ENCODE data around the gene CA10. TPM values are rescaled to one million over a fixed set of nuclear protein-coding genes. Genes with fewer than 3 reads are reported as not detected.

Gene CA10
- polyA plus RNA-seq, 1 donor (not counting 4 experiments of a cell fraction or from before 2014, with no cell fraction given): 2.9 TPM

DNA sequence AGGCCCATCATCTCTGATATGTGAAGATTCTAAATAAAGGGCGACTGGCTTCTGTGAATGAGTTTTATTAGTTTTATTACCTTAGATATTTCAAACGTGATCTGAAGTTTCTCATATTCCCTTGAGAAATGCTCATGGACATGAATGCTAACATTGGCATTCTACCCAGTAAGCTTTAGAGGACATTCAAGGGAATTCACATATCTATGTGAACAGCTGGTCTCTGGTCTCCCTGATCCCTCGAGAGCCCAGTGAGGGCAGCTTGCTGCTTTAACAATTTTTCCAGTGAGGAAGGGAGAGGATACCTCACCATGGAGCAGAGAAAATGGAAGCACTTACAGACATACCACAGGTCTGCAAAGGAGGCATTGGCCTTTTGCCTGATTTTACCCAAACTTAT, 312.7 kb downstream of the CA10 start:
- no peak for FAIRE-seq
- dilution Hi-C loops (cut with MboI; ENCODE audit: extremely low pct_ligation_motif_present, low sequenced_read_pairs): no loop called here
- no peaks in the 10 kb centered on the region for H3K4me1 ChIP-seq (ENCODE audit: control insufficient read depth, extremely low read depth, insufficient read depth, low read length)

GRCh38 chr17:51842763-51843162, 315.8 kb downstream of the CA10 start:
- no peaks in the 10 kb centered on the region for H3K27me3 ChIP-seq (ENCODE audit: control insufficient read depth, extremely low read depth, insufficient read depth, low read length)

More for the DNA sequence above, 312.7 kb downstream of the CA10 start:
- Histone ChIP-seq H3K79me2 (ENCODE audit: control insufficient read depth, insufficient read depth, low read length) (no peaks in the 10 kb centered on the region), H3K9ac (ENCODE audit: control insufficient read depth, extremely low read depth, insufficient read depth, low read length) (no peak overlapping the region), H4K20me1 (ENCODE audit: control insufficient read depth, extremely low read depth, insufficient read depth, low read length) (no peaks in the 10 kb centered on the region), H3K9me3 (ENCODE audit: control insufficient read depth, low read depth, low read length) (no peaks in the 10 kb centered on the region), H3K9me1 (ENCODE audit: control insufficient read depth, extremely low read depth, insufficient read depth, low read length) (no peaks in the 10 kb centered on the region), H3K27me3 (ENCODE audit: control insufficient read depth, extremely low read depth, insufficient read depth, low read length) (no peaks in the 10 kb centered on the region), H3K27ac (ENCODE audit: control insufficient read depth, insufficient read depth, low read length) (no peak overlapping the region), H3K36me3 (ENCODE audit: control insufficient read depth in 2 of 2, extremely low read depth in 1 of 2, insufficient read depth in 2 of 2, low read length in 2 of 2) (no peaks in the 10 kb centered on the region), H2AFZ (ENCODE audit: control insufficient read depth, low read length) (no peak overlapping the region), H3K4me3 (ENCODE audit: control insufficient read depth in 2 of 3, extremely low read depth in 1 of 3, insufficient read depth in 2 of 3, low read depth in 1 of 3, low read length in 3 of 3) (no peak overlapping the region), H3K4me2 (ENCODE audit: control insufficient read depth, extremely low read depth, insufficient read depth, low read depth, low read length) (no peak overlapping the region)
- DNase-seq (ENCODE audit: low read depth, low spot score): no peak
- TF ChIP-seq, protein P1, sequence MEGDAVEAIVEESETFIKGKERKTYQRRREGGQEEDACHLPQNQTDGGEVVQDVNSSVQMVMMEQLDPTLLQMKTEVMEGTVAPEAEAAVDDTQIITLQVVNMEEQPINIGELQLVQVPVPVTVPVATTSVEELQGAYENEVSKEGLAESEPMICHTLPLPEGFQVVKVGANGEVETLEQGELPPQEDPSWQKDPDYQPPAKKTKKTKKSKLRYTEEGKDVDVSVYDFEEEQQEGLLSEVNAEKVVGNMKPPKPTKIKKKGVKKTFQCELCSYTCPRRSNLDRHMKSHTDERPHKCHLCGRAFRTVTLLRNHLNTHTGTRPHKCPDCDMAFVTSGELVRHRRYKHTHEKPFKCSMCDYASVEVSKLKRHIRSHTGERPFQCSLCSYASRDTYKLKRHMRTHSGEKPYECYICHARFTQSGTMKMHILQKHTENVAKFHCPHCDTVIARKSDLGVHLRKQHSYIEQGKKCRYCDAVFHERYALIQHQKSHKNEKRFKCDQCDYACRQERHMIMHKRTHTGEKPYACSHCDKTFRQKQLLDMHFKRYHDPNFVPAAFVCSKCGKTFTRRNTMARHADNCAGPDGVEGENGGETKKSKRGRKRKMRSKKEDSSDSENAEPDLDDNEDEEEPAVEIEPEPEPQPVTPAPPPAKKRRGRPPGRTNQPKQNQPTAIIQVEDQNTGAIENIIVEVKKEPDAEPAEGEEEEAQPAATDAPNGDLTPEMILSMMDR (optimal IDR thresholded peaks at IDR 0.05 in 1 of 3, IDR thresholded peaks at IDR 0.05 in 1 of 3, conservative IDR thresholded peaks at IDR 0.05 in 1 of 3; ENCODE audit: extremely low read depth in 1 of 3, insufficient read depth in 2 of 3, low read length in 3 of 3): no peak
- no peak for TF ChIP-seq EZH2 (IDR thresholded peaks at IDR 0.05; ENCODE audit: low read length)

More at GRCh38 chr17:51842763-51843162, 315.8 kb downstream of the CA10 start:
- Histone ChIP-seq H3K4me1 (ENCODE audit: control insufficient read depth, extremely low read depth, insufficient read depth, low read length) (no peaks in the 10 kb centered on the region), H4K20me1 (ENCODE audit: control insufficient read depth, extremely low read depth, insufficient read depth, low read length) (no peaks in the 10 kb centered on the region), H3K9me3 (ENCODE audit: control insufficient read depth, low read depth, low read length) (no peaks in the 10 kb centered on the region), H3K4me3 (ENCODE audit: control insufficient read depth in 2 of 3, extremely low read depth in 1 of 3, insufficient read depth in 2 of 3, low read depth in 1 of 3, low read length in 3 of 3) (no peak overlapping the region), H3K9me1 (ENCODE audit: control insufficient read depth, extremely low read depth, insufficient read depth, low read length) (no peaks in the 10 kb centered on the region), H3K79me2 (ENCODE audit: control insufficient read depth, insufficient read depth, low read length) (no peaks in the 10 kb centered on the region), H3K36me3 (ENCODE audit: control insufficient read depth in 2 of 2, extremely low read depth in 1 of 2, insufficient read depth in 2 of 2, low read length in 2 of 2) (no peaks in the 10 kb centered on the region), H2AFZ (ENCODE audit: control insufficient read depth, low read length) (no peak overlapping the region), H3K4me2 (ENCODE audit: control insufficient read depth, extremely low read depth, insufficient read depth, low read depth, low read length) (no peak overlapping the region), H3K27ac (ENCODE audit: control insufficient read depth, insufficient read depth, low read length) (no peak overlapping the region), H3K9ac (ENCODE audit: control insufficient read depth, extremely low read depth, insufficient read depth, low read length) (no peak overlapping the region)
- dilution Hi-C loops (cut with MboI; ENCODE audit: extremely low pct_ligation_motif_present, low sequenced_read_pairs): no loop called here
- no peak for TF ChIP-seq EZH2 (IDR thresholded peaks at IDR 0.05; ENCODE audit: low read length)
- TF ChIP-seq, protein P1 (optimal IDR thresholded peaks at IDR 0.05 in 1 of 3, IDR thresholded peaks at IDR 0.05 in 1 of 3, conservative IDR thresholded peaks at IDR 0.05 in 1 of 3; ENCODE audit: extremely low read depth in 1 of 3, insufficient read depth in 2 of 3, low read length in 3 of 3): no peak
- no peak for DNase-seq (ENCODE audit: low read depth, low spot score)
- FAIRE-seq: no peak

Data from keratinocyte (primary cell).